ENCODE measurements around the gene RABAC1.
A peak's percentile ranks its signal among the peaks of the same experiment; 100 is the strongest.

The RABAC1 gene

GRCh38 chr19:41928754-41929535, 30.2 kb downstream of the RABAC1 start:
- DNase-seq (ENCODE audit: low spot score): no peak

- DNase-seq (ENCODE audit: low spot score): peak; percentile 43
Observed at GRCh38 chr19:41928221-41928683, 30.9 kb downstream of the RABAC1 start, which contains the start of gene ERFL. Gene ERFL, minus strand, starts transcription at chr19:41928449. Its CDS starts 15,530 bp downstream, at chr19:41912919.

- DNase-seq (ENCODE audit: low spot score): no peak
Observed at GRCh38 chr19:41927497-41928192, 31.5 kb downstream of the RABAC1 start.

- DNase-seq (ENCODE audit: low spot score): no peak
Observed at GRCh38 chr19:41926763-41927496, 32.2 kb downstream of the RABAC1 start.

- DNase-seq (ENCODE audit: low spot score): no peak
Observed at GRCh38 chr19:41926028-41926762, 32.9 kb downstream of the RABAC1 start.

GRCh38 chr19:41925208-41926003, 33.7 kb downstream of the RABAC1 start:
- no peak for DNase-seq (ENCODE audit: low spot score)

GRCh38 chr19:41924151-41925145, 34.7 kb downstream of the RABAC1 start:
- DNase-seq (ENCODE audit: low spot score): no peak

- DNase-seq (ENCODE audit: low spot score): no peak
Observed at GRCh38 chr19:41923045-41923788, 35.9 kb downstream of the RABAC1 start.

GRCh38 chr19:41922585-41922984, 36.5 kb downstream of the RABAC1 start:
- no peak for DNase-seq (ENCODE audit: low spot score)

- DNase-seq (ENCODE audit: low spot score): no peak
Observed at GRCh38 chr19:41921577-41922576, 37.2 kb downstream of the RABAC1 start.

GRCh38 chr19:41920882-41921576, 38.1 kb downstream of the RABAC1 start:
- no peak for DNase-seq (ENCODE audit: low spot score)

- no peak for DNase-seq (ENCODE audit: low spot score)
Observed at GRCh38 chr19:41919948-41920712, 39.0 kb downstream of the RABAC1 start.

- no peak for DNase-seq (ENCODE audit: low spot score)
Observed at GRCh38 chr19:41918653-41919244, 40.4 kb downstream of the RABAC1 start.

- DNase-seq (ENCODE audit: low spot score): no peak
Observed at GRCh38 chr19:41918095-41918494, 41.0 kb downstream of the RABAC1 start.

- DNase-seq (ENCODE audit: low spot score): no peak
Observed at GRCh38 chr19:41917676-41918075, 41.4 kb downstream of the RABAC1 start.
